Neural progenitor cell (in vitro differentiated cells): Measurements from ENCODE around the gene R3HDM2. TPM values are rescaled to one million over a fixed set of nuclear protein-coding genes. Genes with fewer than 3 reads are reported as not detected.
A peak's percentile ranks its signal among the peaks of the same experiment; 100 is the strongest.

Experiments
- DNase-seq: peaks from one replicate; pipeline ENCODE4 v3.0.0-alpha.2; 2016; ENCODE audit warnings: low spot score
- H2AFZ ChIP-seq: fragments of 200-600 bp; sonication (generic); replicated peaks from 2 replicates; pipeline ENCODE4 v1.6.1; 2016; ENCODE audit warnings: antibody characterized with exemption
- H3F3A ChIP-seq: fragments of 200-600 bp; sonication (generic); 2 replicates; pipeline ENCODE4 v1.6.1; 2016; ENCODE audit warnings: antibody characterized with exemption, low read depth
- H3K27ac ChIP-seq: fragments of 200-600 bp; sonication (generic); 2 replicates; pipeline ENCODE4 v1.5.1; 2016; ENCODE audit warnings: mild to moderate bottlenecking
- H3K27me3 ChIP-seq: fragments of 200-600 bp; sonication (generic); 2 replicates; pipeline ENCODE4 v1.6.1; 2016; ENCODE audit warnings: mild to moderate bottlenecking, moderate library complexity
- H3K36me3 ChIP-seq: fragments of 200-600 bp; sonication (generic); 2 replicates; pipeline ENCODE4 v1.5.1; 2016
- H3K4me1 ChIP-seq: fragments of 200-600 bp; sonication (generic); 2 replicates; pipeline ENCODE4 v1.6.1; 2016; ENCODE audit warnings: mixed run types
- H3K4me2 ChIP-seq: fragments of 200-600 bp; sonication (generic); 2 replicates; pipeline ENCODE4 v1.6.1; 2016
- H3K4me3 ChIP-seq: fragments of 200-600 bp; sonication (generic); 2 replicates; pipeline ENCODE4 v1.5.1; 2016
- H3K79me2 ChIP-seq: fragments of 200-600 bp; sonication (generic); 2 replicates; pipeline ENCODE4 v1.6.1; 2016; ENCODE audit warnings: low read depth
- H3K9ac ChIP-seq: fragments of 200-600 bp; sonication (generic); 2 replicates; pipeline ENCODE4 v1.6.1; 2016
- H3K9me3 ChIP-seq: fragments of 200-600 bp; sonication (generic); 2 replicates; pipeline ENCODE4 v1.5.1; 2016; ENCODE audit warnings: low read depth
- H4K20me1 ChIP-seq: fragments of 200-600 bp; sonication (generic); 2 replicates; pipeline ENCODE4 v1.6.1; 2016; ENCODE audit warnings: low read depth
- H3K27ac Mint-ChIP-seq: 3 replicates; pipeline ENCODE4 v1.8.0; 2021; ENCODE audit warnings: mixed read lengths
- H3K27me3 Mint-ChIP-seq: 2 replicates; pipeline ENCODE4 v1.8.0; 2022; ENCODE audit warnings: low read depth, mild to moderate bottlenecking, inconsistent platforms, moderate library complexity, mixed read lengths; ENCODE audit not compliant: insufficient read depth
- H3K36me3 Mint-ChIP-seq: 3 replicates; pipeline ENCODE4 v1.8.0; 2021; ENCODE audit warnings: mixed read lengths
- H3K4me1 Mint-ChIP-seq: 3 replicates; pipeline ENCODE4 v1.8.0; 2021; ENCODE audit warnings: mixed read lengths
- H3K4me3 Mint-ChIP-seq: 3 replicates; pipeline ENCODE4 v1.8.0; 2021; ENCODE audit warnings: mild to moderate bottlenecking, moderate library complexity, mixed read lengths
- H3K9me3 Mint-ChIP-seq: 3 replicates; pipeline ENCODE4 v1.8.0; 2020; ENCODE audit warnings: mixed read lengths
- CTCF ChIP-seq: fragments of 200-600 bp; sonication (generic); IDR thresholded peaks from 2 replicates; pipeline ENCODE4 v1.5.1; 2017; ENCODE audit warnings: antibody characterized with exemption, mild to moderate bottlenecking
- EZH2 ChIP-seq: fragments of 200-600 bp; sonication (generic); IDR thresholded peaks from 2 replicates; pipeline ENCODE4 v1.6.1; 2017; ENCODE audit warnings: antibody characterized with exemption, mild to moderate bottlenecking, moderate library complexity
- EZH2phosphoT487 ChIP-seq: fragments of 200-600 bp; sonication (generic); IDR thresholded peaks from 2 replicates; pipeline ENCODE4 v1.6.1; 2017; ENCODE audit warnings: antibody characterized with exemption
- total RNA-seq: library from RNA; depleted of rRNA; stranded (reverse); fragments of >200 nt; gene quantifications from 2 replicates; pipeline ENCODE4 v1.2.3, GENCODE V29; 2015; ENCODE audit warnings: low replicate concordance

R3HDM2 gene
- total RNA-seq, 1 donor from 2014 or later = 40.0 TPM

GRCh38 chr12:57240926-57241401 lies 189.9 kb downstream of the R3HDM2 start:
- H4K20me1 ChIP-seq = peaks cover 45% of the 10 kb centered on the region
- H3K27ac ChIP-seq = no peak overlapping the region
- no peak overlapping the region for H3K9ac ChIP-seq
- H3K9me3 ChIP-seq = no peaks in the 10 kb centered on the region
- H3K4me2 ChIP-seq = peak overlapping the region; percentile 98
- peak; percentile 72 for DNase-seq
- no peak overlapping the region for H3K4me3 ChIP-seq
- peaks cover 84% of the 10 kb centered on the region for H3K27me3 ChIP-seq
- H3K4me1 ChIP-seq = peaks cover 50% of the 10 kb centered on the region
- H3F3A ChIP-seq = peaks cover 82% of the 10 kb centered on the region
- Mint-ChIP-seq H3K27ac (no peak overlapping the region), H3K4me3 (peak overlapping the region; percentile 86), H3K9me3 (no peaks in the 10 kb centered on the region), H3K4me1 (peaks cover 48% of the 10 kb centered on the region), H3K36me3 (no peaks in the 10 kb centered on the region), H3K27me3 (peaks cover 72% of the 10 kb centered on the region)
- H2AFZ ChIP-seq = no peak overlapping the region
- H3K36me3 ChIP-seq = no peaks in the 10 kb centered on the region
- no peaks in the 10 kb centered on the region for H3K79me2 ChIP-seq
- TF ChIP-seq EZH2 (peak; percentile 32), EZH2phosphoT487 (no peak), CTCF (peak; percentile 22)

- no peaks in the 10 kb centered on the region for H3K36me3 ChIP-seq
- peak overlapping the region; percentile 54 for H3K4me3 ChIP-seq
- peaks cover 56% of the 10 kb centered on the region for H3K4me1 ChIP-seq
- DNase-seq = peak; percentile 68
- H3K4me1 Mint-ChIP-seq = peaks cover 53% of the 10 kb centered on the region
- peaks cover 51% of the 10 kb centered on the region for H4K20me1 ChIP-seq
- peaks cover 72% of the 10 kb centered on the region for H3K27me3 Mint-ChIP-seq
- no peaks in the 10 kb centered on the region for H3K9me3 ChIP-seq
- H3K4me3 Mint-ChIP-seq = peak overlapping the region; percentile 86
- peaks cover 89% of the 10 kb centered on the region for H3F3A ChIP-seq
- TF ChIP-seq CTCF = no peak
- peak; percentile 82 for TF ChIP-seq EZH2phosphoT487
- TF ChIP-seq EZH2 = peak; percentile 95
- no peaks in the 10 kb centered on the region for H3K9me3 Mint-ChIP-seq
- no peak overlapping the region for H2AFZ ChIP-seq
- H3K27ac ChIP-seq = no peak overlapping the region
- H3K27ac Mint-ChIP-seq = no peak overlapping the region
- peaks cover 91% of the 10 kb centered on the region for H3K27me3 ChIP-seq
- H3K79me2 ChIP-seq = no peaks in the 10 kb centered on the region
- H3K4me2 ChIP-seq = peak overlapping the region; percentile 98
- H3K9ac ChIP-seq = no peak overlapping the region
- no peaks in the 10 kb centered on the region for H3K36me3 Mint-ChIP-seq
Measured at GRCh38 chr12:57240066-57240921, 190.5 kb downstream of the R3HDM2 start.

GRCh38 chr12:57239587-57240065 lies 191.2 kb downstream of the R3HDM2 start:
- H3K36me3 ChIP-seq = no peaks in the 10 kb centered on the region
- H3K9ac ChIP-seq = no peak overlapping the region
- peak overlapping the region; percentile 86 for H3K4me3 Mint-ChIP-seq
- H3F3A ChIP-seq = peaks cover 84% of the 10 kb centered on the region
- peaks cover 69% of the 10 kb centered on the region for H3K27me3 Mint-ChIP-seq
- H3K36me3 Mint-ChIP-seq = peaks cover under 1% of the 10 kb centered on the region
- H3K9me3 ChIP-seq = no peaks in the 10 kb centered on the region
- no peak overlapping the region for H3K27ac ChIP-seq
- H3K4me1 Mint-ChIP-seq = peaks cover 51% of the 10 kb centered on the region
- no peak for DNase-seq
- H3K27me3 ChIP-seq = peaks cover 98% of the 10 kb centered on the region
- H3K4me1 ChIP-seq = peaks cover 63% of the 10 kb centered on the region
- no peaks in the 10 kb centered on the region for H3K9me3 Mint-ChIP-seq
- no peaks in the 10 kb centered on the region for H3K79me2 ChIP-seq
- TF ChIP-seq EZH2phosphoT487 (no peak), CTCF (no peak), EZH2 (no peak)
- H2AFZ ChIP-seq = no peak overlapping the region
- H3K4me2 ChIP-seq = peak overlapping the region; percentile 98
- H3K4me3 ChIP-seq = peak overlapping the region; percentile 54
- H3K27ac Mint-ChIP-seq = no peak overlapping the region
- peaks cover 53% of the 10 kb centered on the region for H4K20me1 ChIP-seq
